ENCODE data around the gene STX1B.

DNA sequence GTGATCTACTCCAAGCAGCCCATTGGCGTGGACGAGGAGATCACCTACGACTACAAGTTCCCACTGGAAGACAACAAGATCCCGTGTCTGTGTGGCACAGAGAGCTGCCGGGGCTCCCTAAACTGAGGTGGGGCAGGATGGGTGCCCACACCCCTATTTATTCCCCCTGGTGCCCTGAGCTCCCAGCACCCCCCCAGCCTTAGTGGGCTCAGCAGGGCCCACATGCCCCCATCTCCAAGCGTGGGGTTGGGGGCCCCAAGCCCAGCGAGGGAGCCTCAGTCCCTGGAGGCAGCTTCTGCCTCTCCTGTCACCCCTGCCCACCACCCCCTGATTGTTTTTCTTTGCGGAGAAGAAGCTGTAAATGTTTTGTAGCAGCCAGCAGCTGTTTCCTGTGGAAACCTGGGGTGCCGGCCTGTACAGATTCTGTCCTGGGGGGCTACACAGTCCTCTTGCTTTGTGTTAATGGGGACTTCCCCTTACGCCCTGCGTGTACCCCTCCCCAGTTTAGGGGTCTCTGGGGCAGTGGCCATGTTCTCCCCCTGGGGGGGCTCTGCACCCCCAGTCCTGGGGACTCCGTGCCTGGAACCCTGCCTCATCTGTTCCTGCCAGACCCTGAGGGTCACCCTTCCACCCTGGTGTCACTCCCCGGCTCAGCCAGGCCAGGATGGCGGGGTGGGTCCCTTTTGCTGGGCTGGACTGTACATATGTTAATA is 26.4 kb downstream of the STX1B start:
- TF ChIP-seq SIN3A (conservative IDR thresholded peaks at IDR 0.05 in 1 of 2, IDR thresholded peaks at IDR 0.05 in 1 of 2; ENCODE audit: low read depth in 1 of 2, low read length in 2 of 2) (no peak), RAD21 (IDR thresholded peaks at IDR 0.05 in 1 of 2, conservative IDR thresholded peaks at IDR 0.05 in 1 of 2; ENCODE audit: low read depth in 2 of 2, low read length in 2 of 2) (no peak), HDAC2 (IDR thresholded peaks at IDR 0.05; ENCODE audit: borderline replicate concordance in 1 of 2, low read depth in 2 of 2, low read length in 2 of 2) (no peak), TCF12 (IDR thresholded peaks at IDR 0.05; ENCODE audit: low read depth, low read length) (no peak), EP300 (IDR thresholded peaks at IDR 0.05; ENCODE audit: borderline replicate concordance in 1 of 2, low read depth in 2 of 2, low read length in 2 of 2) (no peak)
- TF ChIP-seq, protein P1, sequence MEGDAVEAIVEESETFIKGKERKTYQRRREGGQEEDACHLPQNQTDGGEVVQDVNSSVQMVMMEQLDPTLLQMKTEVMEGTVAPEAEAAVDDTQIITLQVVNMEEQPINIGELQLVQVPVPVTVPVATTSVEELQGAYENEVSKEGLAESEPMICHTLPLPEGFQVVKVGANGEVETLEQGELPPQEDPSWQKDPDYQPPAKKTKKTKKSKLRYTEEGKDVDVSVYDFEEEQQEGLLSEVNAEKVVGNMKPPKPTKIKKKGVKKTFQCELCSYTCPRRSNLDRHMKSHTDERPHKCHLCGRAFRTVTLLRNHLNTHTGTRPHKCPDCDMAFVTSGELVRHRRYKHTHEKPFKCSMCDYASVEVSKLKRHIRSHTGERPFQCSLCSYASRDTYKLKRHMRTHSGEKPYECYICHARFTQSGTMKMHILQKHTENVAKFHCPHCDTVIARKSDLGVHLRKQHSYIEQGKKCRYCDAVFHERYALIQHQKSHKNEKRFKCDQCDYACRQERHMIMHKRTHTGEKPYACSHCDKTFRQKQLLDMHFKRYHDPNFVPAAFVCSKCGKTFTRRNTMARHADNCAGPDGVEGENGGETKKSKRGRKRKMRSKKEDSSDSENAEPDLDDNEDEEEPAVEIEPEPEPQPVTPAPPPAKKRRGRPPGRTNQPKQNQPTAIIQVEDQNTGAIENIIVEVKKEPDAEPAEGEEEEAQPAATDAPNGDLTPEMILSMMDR (IDR thresholded peaks at IDR 0.05; ENCODE audit: control extremely low read depth in 1 of 3, insufficient read depth in 1 of 3, low read depth in 1 of 3, low read length in 3 of 3) = no peak
